Measurements from ENCODE around the gene PRR33.
A peak's percentile ranks its signal among the peaks of the same experiment; 100 is the strongest.

The PRR33 gene

GRCh38 chr11:1866776-1867175 lies 24.9 kb downstream of the PRR33 start:
- TF ChIP-seq CTCF (conservative IDR thresholded peaks at IDR 0.05; ENCODE audit: low read depth, low read length): no peak
- H3K4me3 ChIP-seq (ENCODE audit: low read depth, low read length): no peak overlapping the region
- no peak for DNase-seq (ENCODE audit: low read depth)

GRCh38 chr11:1866226-1866625 lies 25.5 kb downstream of the PRR33 start:
- DNase-seq (ENCODE audit: low read depth): no peak
- H3K4me3 ChIP-seq (ENCODE audit: low read depth, low read length): no peak overlapping the region
- TF ChIP-seq CTCF (conservative IDR thresholded peaks at IDR 0.05; ENCODE audit: low read depth, low read length): no peak

- DNase-seq (ENCODE audit: low read depth): no peak
- no peak for TF ChIP-seq CTCF (conservative IDR thresholded peaks at IDR 0.05; ENCODE audit: low read depth, low read length)
- no peak overlapping the region for H3K4me3 ChIP-seq (ENCODE audit: low read depth, low read length)
Measured at GRCh38 chr11:1864831-1865665, 26.6 kb downstream of the PRR33 start.

- DNase-seq (ENCODE audit: low read depth): no peak
- no peak overlapping the region for H3K4me3 ChIP-seq (ENCODE audit: low read depth, low read length)
Measured at GRCh38 chr11:1864231-1864630, 27.5 kb downstream of the PRR33 start.

GRCh38 chr11:1863352-1864216 lies 28.1 kb downstream of the PRR33 start:
- peak; percentile 87 for DNase-seq (ENCODE audit: low read depth)
- no peak for TF ChIP-seq CTCF (conservative IDR thresholded peaks at IDR 0.05; ENCODE audit: low read depth, low read length)
- no peak overlapping the region for H3K4me3 ChIP-seq (ENCODE audit: low read depth, low read length)

More at GRCh38 chr11:1864231-1864630, 27.5 kb downstream of the PRR33 start:
- TF ChIP-seq CTCF (conservative IDR thresholded peaks at IDR 0.05; ENCODE audit: low read depth, low read length): no peak

GRCh38 chr11:1862588-1863351 lies 28.9 kb downstream of the PRR33 start:
- TF ChIP-seq CTCF (conservative IDR thresholded peaks at IDR 0.05; ENCODE audit: low read depth, low read length): no peak
- peak; percentile 39 for DNase-seq (ENCODE audit: low read depth)
- no peak overlapping the region for H3K4me3 ChIP-seq (ENCODE audit: low read depth, low read length)

Measured in choroid plexus epithelial cell (primary cell).